ENCODE measurements around the gene SLCO3A1. TPM values are rescaled to one million over a fixed set of nuclear protein-coding genes. Genes with fewer than 3 reads are reported as not detected.

Gene SLCO3A1
- total and polyA plus RNA-seq, 12 donors, result 33.9 to 57.2 (median 46.4) TPM

GRCh38 chr15:91947683-91948608 lies 94.4 kb downstream of the SLCO3A1 start:
- TF ChIP-seq CTCF (IDR thresholded peaks at IDR 0.05), result no peak
- H3K4me1 ChIP-seq, result peaks cover 36 to 96% (median 71%) of the 10 kb centered on the region in 9 donors
- H3K27ac ChIP-seq, result peak overlapping the region in 9 of 10 donors; percentile 51 to 87 (median 72)
- DNase-seq (peak; percentile 49 to 56), ATAC-seq (peak; percentile 49 to 77 (median 58))
- 37% methylated on average over 19 of the region's 19 CpGs for WGBS, 2 donors
- H3K27me3 ChIP-seq, result no peaks in the 10 kb centered on the region
- intact Hi-C loops (cut with DNase I), result loop anchor here in 7 of 10 donors (2.0 to 10.0 kb wide), 6 partner anchors 93 to 643 kb away; partner anchors contain the start of gene SLCO3A1 (in 1 of the 7)
- H3K4me3 ChIP-seq, result no peak overlapping the region
- H3K36me3 ChIP-seq, result no peaks in the 10 kb centered on the region
- H3K9me3 ChIP-seq, result no peaks in the 10 kb centered on the region

GRCh38 chr15:91949361-91949760 lies 95.9 kb downstream of the SLCO3A1 start:
- Histone ChIP-seq H3K4me1 (peaks cover 26 to 95% (median 71%) of the 10 kb centered on the region in 9 donors), H3K36me3 (no peaks in the 10 kb centered on the region), H3K27ac (peak overlapping the region in 1 of 10 donors; percentile 87), H3K4me3 (no peak overlapping the region), H3K27me3 (no peaks in the 10 kb centered on the region), H3K9me3 (no peaks in the 10 kb centered on the region)
- TF ChIP-seq CTCF (IDR thresholded peaks at IDR 0.05), result no peak
- WGBS, 2 donors, result 96 to 98% methylated on average over 8 of the region's 8 CpGs
- intact Hi-C loops (cut with DNase I), result loop anchor here in 6 of 10 donors (5.0 to 10.0 kb wide), 5 partner anchors 95 to 645 kb away; partner anchors contain the start of gene SLCO3A1 (in 1 of the 6)
- ATAC-seq, result no peak
- DNase-seq, result no peak

GRCh38 chr15:91950054-91950453 lies 96.5 kb downstream of the SLCO3A1 start:
- ATAC-seq, result no peak
- TF ChIP-seq CTCF (IDR thresholded peaks at IDR 0.05), result no peak
- Histone ChIP-seq H3K27ac (no peak overlapping the region), H3K27me3 (no peaks in the 10 kb centered on the region), H3K36me3 (no peaks in the 10 kb centered on the region), H3K9me3 (no peaks in the 10 kb centered on the region), H3K4me1 (peaks cover 29 to 95% (median 71%) of the 10 kb centered on the region in 9 donors), H3K4me3 (no peak overlapping the region)
- DNase-seq, result no peak
- WGBS, 2 donors, result 74 to 76% methylated on average over 4 of the region's 4 CpGs
- intact Hi-C loops (cut with DNase I), result no loop called here

GRCh38 chr15:91950631-91951329 lies 97.3 kb downstream of the SLCO3A1 start:
- peak overlapping the region in 3 of 10 donors; percentile 9 to 34 (median 31) for H3K27ac ChIP-seq
- no peaks in the 10 kb centered on the region for H3K9me3 ChIP-seq
- H3K36me3 ChIP-seq, result no peaks in the 10 kb centered on the region
- 63 to 74% methylated on average over 2 of the region's 2 CpGs for WGBS, 2 donors
- no peak overlapping the region for H3K4me3 ChIP-seq
- H3K4me1 ChIP-seq, result peaks cover 29 to 95% (median 71%) of the 10 kb centered on the region in 9 donors
- TF ChIP-seq CTCF (IDR thresholded peaks at IDR 0.05), result no peak
- ATAC-seq, result no peak
- intact Hi-C loops (cut with DNase I), result no loop called here
- no peak for DNase-seq
- no peaks in the 10 kb centered on the region for H3K27me3 ChIP-seq

All from heart right ventricle (tissue), 16 donors.